Endothelial cell of hepatic sinusoid (primary cell): Measurements from ENCODE around the gene GFPT2.
"Not testable (repeated sequence)": the region's sequence is repeated elsewhere in the genome, so short reads cannot be mapped to it uniquely, and the experiment has no call there.

Experiments
- in situ Hi-C: cut with HindIII; loops from 2 replicates; pipeline ENCODE4 v1.10.0; 2017; ENCODE audit warnings: low sequenced_read_pairs

The GFPT2 gene

DNA sequence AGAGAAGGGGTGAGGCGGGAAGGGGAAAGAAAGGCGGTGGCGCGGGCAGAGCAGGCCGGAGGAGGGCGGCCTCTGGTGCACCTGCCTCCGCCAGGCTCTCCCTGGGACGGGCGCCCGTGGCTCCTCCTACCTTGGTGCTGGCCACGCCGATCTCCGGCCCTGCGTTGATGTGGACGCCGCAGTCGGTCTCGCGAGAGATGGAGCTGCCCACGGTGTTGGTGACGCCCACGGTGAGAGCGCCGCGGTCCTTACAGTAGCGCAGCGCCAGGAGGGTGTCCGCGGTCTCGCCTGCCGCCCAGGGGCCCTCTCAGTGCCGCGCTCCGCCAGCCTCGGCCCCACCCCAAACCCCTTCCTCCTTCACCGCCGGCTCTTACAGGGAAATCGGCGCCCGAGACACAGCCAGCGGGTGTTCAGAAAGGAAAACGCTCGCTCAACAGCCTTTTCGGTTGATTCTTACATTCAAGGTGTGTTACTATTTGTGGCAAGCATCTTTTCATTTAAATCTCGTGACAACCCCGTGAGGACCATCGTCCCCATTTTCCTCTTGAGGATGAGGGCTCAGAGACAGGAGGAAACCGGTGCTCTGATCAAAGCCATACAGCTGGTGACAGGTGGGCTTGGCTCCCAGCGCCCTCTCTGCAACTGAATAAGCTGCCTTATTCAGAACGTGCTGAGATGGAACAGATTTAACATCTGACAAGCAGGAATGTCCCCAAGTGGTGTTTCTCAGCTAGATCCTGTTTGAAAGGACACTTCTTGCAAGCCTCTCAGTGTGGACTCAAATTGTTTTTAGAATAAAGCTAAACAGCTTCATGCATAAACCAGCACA is 39.2 kb downstream of the GFPT2 start:
- in situ Hi-C loops = no loop called here

DNA sequence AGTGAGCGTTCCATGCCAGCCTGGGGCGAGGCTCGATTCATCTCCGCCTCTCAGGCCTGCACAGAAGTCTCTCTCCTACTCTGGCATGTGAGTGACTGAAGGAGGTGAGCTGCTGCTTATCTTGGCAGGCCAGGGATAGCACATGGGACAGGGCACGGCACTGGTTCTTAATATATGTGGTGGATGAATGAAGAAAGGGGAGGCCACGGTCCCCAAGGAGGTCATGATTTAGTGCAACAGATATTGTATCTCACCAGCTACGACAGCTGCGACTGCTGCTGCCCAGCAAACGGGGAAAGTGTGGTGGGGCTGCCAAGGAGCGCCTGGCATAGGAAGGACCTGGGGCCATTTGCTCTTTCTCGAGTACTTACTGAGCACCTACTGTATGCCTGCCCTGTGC is 41.9 kb downstream of the GFPT2 start:
- in situ Hi-C loops = no loop called here

DNA sequence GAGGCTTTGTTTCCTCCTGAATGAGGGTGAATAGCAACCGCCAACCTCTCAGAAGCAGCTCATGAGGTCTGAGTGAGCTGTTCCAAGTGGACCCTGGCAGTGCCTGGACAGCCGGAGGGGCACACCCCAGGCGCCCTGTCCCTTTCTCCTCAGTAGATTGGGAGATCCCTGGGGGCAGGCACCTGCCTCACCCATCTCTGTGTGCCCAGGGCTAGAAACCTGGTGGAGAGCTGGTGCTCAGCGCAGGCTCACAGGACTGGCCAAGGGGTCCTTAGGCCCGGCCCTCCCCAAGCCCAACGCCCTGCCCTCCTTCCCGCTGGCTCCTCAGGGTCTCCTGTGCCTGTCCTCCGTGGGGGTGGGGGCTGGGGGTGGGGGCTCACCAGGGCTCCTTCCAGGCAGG is 46.3 kb downstream of the GFPT2 start:
- in situ Hi-C loops = no loop called here

DNA sequence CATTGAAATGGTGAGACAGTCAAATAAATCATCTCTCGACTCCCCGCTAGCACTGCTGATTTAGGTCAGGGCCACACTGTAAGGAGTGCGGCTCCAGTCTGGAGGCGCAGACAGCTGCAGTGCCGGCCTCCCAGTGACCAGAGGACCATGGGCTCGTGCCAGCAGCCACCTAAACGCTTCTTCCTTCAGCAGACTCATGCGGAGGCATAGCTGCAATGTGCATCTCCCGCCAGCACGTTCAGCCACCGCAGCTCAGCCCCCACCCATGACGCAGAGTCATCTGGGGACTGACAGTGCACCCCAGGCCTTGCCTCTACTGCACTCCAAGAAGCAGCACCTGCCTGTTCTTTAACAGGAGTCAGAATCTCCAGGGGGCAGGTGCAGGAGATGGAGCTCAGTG is 47.7 kb downstream of the GFPT2 start:
- in situ Hi-C loops = no loop called here

DNA sequence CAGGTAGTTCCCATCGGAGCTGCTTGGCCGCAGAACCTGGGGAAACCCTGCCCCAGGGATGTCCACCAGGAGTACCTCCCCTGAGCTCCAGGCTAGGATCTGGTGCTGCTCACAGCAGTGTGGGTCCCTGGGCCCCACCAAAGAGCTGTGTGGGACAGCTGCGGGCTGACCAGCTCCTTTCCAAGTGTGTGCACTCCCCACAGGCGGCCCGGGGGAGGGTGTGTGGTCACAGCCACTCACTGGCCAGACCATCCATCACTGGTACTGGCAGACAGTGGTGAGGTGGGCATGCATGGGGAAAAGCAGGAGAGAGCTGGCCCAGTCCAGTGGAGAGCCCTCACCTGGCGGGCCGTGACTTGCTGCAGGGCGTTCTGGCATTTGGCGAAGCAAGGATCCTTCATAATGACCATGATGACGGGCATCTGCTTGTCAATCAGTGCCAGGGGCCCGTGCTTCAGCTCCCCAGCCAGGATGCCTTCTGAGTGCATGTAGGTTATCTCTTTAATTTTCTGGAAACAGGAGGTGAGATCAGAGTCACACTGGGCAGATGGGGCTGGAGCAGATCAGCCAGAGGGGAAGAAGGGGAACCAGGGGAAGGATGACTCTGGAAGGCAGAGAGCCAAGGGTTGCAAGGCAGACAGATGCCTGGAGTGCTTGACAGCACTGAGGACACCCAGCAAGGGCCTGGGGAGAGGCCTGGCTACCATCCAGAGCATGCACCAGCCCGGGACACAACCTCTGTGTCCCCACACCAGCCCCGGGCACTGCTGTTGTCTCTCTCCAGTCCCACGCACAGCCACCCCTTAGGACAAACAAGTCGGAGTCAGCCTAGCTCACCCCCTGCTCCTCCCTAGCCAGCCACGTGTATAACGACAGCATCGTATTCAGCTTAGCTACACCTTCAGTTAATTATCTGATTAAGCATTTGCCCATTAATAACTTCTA is 48.4 kb downstream of the GFPT2 start:
- in situ Hi-C loops = no loop called here

DNA sequence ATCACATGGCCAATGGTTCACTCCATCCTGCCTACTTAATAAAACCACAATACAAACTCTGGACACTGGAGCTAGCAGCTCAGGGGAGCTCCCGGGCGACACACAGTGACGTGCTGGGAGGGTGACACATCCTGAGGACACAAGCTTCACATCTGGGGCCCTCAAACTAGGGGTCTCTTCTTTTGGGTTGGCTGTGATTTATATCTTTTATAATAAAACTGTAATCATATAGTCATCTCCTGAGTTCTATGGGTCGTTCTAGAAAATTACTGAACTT is 49.2 kb downstream of the GFPT2 start:
- in situ Hi-C loops = no loop called here

DNA sequence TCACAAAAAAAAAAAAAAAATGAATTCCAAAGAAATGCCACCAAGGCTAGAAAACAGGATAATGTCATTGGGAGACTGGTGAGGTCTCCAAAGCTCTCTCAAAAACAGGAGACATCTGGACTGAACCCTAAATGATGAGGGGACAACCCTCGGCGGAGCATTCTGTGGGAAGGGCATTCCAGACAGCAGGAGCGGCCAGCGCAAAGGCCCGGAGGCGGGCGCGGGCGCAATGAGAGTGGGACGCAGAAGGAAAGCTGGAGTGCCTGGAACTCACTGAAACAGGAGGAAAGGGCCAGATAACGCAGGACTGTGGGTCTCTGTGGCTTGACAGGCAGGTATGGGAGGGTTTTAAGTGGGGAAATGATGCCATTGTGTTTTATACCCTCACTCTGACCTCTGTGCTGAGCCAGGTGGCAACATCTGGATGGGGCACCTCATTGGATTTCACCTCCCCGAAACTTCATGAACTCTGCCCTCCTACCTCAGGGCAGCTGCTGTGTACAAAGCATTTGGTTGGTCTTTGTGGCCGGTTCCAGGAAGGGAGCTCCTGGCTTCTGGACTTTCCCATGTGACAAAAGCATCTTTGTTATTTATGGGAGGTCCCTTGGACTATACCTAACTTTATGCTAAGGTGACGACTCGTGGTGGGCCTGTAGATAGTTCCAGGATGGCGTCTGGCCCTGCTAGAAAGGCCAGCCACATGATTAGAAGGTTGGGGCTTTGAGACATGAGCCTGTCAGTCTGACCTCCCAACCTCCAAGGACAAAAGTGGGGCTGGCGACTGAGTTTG is 49.7 kb downstream of the GFPT2 start:
- in situ Hi-C loops = no loop called here

DNA sequence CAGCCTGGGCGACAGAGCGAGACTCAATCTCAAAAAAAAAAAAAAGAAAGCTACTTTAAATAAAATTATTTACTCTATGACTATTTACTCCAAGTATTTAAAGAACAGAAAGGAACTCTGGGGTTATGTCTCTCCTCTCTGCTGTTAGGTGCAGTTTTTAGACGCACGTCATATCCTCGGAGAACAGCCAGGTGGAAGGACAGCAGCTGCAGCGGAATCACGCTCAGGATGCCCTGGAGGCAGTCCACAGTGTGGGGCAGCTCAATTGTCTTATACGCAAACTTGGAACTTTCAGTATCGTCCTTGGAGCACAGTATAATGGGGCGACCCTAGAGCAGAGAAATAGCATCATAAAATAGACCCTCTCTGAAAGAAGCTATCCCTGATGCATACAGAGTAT is 50.9 kb downstream of the GFPT2 start:
- in situ Hi-C loops = no loop called here

DNA sequence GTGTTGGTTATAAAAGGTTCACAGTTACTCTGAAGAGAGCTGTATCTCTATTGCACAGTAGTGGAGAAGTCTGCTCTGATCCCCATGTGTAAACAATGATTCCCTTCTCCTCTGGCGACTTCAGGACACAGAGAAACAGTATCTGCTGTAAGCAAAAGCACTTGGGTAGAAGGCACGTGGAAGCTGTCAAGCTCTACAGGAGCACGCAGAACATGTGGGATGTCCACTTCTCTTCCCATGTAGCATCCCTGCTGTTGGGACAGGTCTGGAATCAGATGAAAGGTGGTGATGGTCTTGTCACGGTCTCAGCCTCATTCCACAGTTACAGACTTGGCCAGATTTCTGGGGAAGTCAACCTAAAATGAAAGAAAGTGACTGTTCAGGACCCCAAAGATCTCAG is 51.9 kb downstream of the GFPT2 start:
- in situ Hi-C loops = no loop called here

DNA sequence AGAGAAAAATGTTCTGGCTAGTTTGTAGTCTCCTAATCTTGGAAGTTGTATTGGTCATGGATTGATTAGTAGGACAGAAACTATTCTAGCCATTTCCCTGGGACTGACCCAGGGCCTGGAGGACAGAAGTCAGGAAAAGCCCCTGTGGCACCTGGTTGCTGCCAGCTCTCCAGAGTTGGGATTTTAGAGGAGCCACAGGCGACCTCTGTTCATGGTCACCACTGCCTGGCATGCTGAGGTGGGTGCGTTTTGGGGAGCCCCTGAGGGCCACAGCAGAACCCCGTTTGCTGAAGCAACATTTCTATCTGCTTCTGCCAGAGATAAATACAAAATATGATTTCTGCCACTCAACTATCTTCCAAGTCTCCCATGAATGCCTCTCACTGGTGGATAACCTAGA is 53.6 kb downstream of the GFPT2 start:
- in situ Hi-C loops = no loop called here

DNA sequence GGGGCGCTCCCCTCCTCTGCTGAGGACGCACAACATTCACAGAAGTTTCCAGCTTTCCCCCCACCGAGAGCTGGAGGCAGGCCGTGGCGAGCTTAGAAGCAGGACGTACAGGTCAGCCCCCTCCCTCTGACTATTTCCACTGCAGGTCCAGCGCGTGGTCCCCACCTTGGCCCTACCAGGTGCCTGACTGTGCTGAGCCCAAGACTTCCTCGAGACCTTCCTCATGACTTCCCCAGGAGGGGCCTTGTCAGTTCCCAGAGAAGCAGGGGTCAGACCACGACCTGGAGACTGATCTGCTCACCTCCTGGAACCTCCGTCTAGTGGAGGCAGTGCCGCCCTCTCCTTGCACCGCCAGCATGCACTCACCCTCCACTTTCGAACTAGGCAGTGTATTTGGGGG is 54.1 kb downstream of the GFPT2 start:
- in situ Hi-C loops = not testable (repeated sequence)

DNA sequence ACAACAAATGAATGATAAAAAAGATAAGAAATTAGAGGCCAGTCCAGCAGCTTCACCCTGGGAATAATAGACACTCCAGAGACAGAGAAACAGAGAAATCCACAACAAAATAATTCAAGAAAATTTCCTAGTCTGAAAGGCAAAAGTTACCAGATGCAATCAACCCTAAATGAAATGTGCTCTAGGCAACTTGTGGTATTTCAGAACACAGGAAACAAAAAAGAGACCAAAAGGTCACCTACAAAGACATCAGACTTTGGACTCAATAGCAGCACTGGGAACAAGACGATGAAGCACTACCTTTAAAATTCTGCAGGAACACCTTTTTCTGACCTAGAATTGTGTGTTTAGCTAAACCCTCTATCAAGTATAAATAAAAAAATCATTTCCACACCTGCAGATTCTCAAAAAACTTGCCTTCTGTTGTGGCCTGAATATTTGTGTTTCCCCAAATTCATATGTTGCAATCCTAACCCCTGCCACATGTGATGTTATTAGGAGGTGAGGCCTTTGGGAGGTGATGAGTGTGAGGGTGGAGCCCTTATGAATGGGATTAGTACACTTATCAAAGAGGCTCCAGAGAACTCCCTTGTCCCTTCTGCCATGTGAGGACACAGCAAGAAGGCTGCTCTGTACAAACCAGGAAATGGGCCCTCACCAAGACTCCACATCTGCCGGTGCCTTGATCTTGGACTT is 55.4 kb downstream of the GFPT2 start:
- in situ Hi-C loops = no loop called here

DNA sequence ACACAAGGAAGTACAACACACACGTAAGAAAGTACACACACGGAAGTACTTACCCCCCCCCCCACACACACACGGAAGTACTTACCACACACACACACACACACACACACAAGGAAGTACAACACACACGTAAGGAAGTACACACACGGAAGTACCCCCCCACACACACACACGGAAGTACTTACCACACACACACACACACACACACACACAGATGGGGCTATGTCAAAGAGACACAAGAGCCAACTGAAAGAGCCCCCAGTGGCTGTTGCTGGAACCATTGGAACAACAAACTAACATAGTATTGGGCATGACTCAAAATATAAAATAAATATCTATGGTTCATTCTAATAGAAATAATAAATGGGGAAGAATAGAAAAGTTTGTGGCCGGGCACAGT is 56.4 kb downstream of the GFPT2 start:
- in situ Hi-C loops = no loop called here

DNA sequence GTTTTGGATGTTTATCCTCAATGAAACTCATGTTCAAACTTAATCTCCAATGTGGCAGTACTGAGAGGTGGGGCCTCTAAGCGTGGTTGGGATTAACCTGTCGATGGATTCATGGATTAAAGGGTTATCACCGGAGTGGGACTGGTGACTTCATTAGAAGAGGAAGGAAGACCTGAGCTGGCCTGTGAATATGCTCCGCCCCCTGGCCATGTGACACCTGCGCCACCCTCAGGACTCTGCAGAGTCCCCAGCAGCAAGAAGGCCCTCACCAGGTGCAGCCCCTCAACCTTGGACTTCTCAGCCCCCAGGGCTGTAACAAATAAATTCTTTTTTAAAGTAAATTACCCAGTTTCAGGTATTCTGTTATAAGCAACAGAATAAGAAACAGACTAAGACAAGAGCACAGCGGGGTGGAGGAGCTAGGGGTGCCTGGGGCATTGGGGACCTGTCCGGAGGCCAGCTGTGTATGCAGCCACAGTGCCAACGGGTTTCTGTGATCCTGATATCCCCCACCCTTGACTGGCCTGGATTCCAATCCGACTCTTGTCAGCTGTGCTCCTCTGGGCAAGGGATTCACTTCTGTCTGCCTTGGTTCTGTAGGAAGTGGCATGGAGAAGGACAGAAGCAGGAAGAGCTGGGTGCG is 58.1 kb downstream of the GFPT2 start:
- in situ Hi-C loops = no loop called here

DNA sequence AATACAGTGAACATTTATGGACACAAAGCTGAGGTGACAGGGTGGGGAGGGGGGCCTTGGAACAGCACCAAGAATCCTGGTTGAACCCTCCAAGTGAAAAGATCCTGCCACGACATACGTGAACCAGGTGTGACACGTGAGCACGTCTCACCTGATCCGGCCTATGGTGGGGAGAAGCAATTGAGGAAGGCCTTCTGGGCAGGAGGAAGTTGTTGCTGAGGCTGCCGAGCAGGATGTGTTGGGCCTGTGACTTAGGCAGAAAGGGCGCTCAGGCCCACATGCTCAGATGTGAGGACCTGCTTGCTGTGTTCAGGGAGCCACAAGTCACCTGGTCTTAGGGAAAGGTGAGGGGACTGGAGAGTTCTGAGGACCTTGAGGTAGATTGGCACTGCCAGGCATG is 58.7 kb downstream of the GFPT2 start:
- in situ Hi-C loops = no loop called here

DNA sequence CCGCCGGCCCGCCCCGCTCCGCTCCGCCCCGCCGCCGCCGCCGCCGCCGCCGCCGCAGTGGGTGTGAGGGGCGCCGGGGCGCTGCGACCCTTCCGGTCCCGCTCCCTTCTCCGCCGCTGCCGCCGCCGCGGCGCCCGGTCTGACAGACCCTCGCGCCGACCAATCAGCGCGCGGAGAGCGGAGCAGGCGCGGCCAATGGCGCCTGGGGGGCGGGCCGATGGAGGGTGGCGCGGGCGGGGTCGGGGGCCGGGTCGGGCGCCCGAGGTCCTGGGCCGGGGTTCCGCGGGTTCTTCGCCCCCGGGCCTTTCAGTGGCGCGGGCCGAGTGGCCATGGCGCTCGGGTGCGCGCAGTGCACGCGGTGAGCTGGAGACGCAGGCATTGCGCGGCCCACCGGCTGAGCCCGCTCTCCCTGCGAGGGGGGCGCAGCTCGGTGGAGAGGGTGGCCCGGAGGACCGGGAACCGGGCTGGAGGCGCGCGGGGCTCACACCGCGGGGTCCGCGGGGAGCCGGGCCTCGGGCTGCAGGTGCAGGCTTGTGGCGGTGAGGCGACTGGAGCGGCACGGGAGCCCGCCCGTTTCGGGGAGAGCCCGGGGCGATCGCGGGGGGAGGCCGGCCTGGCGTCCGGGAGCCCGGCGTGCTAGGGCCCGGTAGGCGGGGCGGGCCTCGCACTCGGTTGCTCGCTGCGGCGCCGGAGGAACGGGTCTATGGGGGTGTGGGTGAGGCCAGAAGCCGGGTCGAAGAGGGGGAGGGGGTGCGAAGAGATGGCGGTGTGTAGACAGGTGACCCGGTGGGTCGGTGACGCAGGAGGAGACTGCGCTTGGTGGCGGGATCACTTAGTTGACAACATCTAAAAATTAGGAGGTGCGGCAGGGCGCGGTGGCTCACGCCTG is 60.9 kb downstream of the GFPT2 start, which contains the start of gene MAPK9:
MAPK9 (minus strand) TSS at position 141 of the 889 bp plus-strand sequence. CDS start 11,522 bp downstream, outside the sequence.
- in situ Hi-C loops = no loop called here

DNA sequence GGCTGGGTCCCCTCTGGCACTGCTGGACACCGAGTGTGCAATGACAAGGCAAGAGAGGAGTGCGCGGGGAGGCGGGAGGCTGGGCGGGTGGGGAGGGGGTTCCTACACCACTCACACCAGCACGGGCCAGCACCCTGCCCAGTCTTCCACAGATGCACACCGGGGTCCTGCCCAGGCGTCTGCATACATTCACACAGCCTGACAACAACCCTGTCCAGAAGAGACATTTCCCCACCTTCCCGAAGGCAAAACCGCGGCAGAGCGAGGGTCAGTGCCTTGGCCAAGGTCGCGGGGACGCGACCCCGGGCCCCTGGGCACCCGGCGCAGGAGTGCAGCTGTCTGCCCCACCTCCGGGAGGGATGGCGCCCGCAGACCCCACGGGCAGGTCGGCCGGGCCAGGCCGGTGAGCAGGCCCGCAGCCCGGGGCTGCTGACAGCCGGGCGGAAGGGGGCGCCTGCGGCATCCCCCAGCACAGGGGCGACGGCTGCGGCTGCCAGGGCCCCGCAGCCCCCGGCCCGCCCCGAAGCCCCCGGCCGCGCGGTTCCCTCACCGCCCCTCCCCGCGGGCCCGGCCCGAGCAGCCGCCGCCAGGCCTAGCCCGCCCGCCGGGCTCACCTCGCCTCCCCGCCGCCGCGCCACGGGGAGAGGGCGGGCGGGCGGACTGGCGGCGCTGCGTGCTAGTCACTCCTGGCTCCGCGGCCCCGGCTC is 61.7 kb downstream of the GFPT2 start:
- in situ Hi-C loops = no loop called here

DNA sequence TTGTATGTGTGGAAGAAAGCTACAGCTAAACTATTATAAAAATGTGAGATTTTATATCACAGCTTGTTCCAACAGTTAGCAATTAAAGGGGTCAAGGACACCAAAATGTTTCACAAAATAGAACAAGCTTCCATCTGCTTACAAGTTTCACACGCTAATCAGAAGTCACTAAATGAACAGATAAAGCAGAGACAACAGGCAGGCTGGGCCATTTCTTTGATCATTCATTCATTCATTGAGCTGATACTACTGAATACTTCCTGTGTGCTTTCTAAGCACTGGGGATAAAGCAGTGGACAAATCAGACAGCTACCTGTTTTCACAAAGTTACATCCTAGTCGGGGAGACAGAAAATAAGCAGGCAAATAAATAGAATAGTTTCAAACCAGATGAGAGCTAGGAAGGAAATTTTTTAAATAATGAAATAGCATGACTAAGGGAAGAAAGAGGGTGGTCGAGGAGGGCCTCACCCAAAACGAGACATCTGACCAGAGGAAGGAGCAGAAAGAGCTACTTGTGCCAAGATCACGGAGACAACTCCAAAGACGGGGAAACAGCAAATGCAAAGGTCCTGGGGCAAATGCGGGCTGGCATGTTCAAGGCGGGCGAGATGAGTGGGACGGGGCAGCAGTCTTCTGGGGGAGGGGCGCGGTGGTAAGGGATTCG is 62.4 kb downstream of the GFPT2 start:
- in situ Hi-C loops = no loop called here
